ENCODE measurements around the gene RPS6KA1. TPM values are rescaled to one million over a fixed set of nuclear protein-coding genes. Genes with fewer than 3 reads are reported as not detected.

The RPS6KA1 gene
- total RNA-seq, 1 experiment from 2014 or later, result 65.5 TPM

DNA sequence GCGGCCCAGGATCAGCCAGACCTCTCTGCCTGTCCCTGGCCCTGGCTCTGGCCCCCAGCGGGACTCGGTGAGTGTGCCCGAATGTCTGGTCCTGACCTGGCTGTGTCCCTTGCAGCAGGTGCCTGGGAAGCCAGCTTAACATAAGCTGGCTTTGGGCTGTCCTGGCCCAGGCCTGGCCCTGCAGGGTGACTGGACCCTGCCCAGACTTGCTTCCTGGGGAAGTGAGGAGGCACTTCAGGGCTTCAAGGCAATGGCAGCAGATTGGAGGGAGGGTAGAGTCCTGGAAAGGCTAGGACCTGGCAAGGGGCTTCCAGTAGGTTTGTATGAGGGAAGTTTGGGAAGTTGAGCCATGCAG, 16.4 kb downstream of the RPS6KA1 start (continued):
- TF ChIP-seq, protein P1, sequence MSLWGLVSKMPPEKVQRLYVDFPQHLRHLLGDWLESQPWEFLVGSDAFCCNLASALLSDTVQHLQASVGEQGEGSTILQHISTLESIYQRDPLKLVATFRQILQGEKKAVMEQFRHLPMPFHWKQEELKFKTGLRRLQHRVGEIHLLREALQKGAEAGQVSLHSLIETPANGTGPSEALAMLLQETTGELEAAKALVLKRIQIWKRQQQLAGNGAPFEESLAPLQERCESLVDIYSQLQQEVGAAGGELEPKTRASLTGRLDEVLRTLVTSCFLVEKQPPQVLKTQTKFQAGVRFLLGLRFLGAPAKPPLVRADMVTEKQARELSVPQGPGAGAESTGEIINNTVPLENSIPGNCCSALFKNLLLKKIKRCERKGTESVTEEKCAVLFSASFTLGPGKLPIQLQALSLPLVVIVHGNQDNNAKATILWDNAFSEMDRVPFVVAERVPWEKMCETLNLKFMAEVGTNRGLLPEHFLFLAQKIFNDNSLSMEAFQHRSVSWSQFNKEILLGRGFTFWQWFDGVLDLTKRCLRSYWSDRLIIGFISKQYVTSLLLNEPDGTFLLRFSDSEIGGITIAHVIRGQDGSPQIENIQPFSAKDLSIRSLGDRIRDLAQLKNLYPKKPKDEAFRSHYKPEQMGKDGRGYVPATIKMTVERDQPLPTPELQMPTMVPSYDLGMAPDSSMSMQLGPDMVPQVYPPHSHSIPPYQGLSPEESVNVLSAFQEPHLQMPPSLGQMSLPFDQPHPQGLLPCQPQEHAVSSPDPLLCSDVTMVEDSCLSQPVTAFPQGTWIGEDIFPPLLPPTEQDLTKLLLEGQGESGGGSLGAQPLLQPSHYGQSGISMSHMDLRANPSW (CRISPR knock-in tag; conservative IDR thresholded peaks at IDR 0.05; ENCODE audit: low read depth), result no peak
- TF ChIP-seq CREM (CRISPR knock-in tag; IDR thresholded peaks at IDR 0.05) (no peak), CREB1 (CRISPR knock-in tag; IDR thresholded peaks at IDR 0.05) (no peak), GABPB1 (CRISPR knock-in tag; IDR thresholded peaks at IDR 0.05) (no peak)
- TF ChIP-seq, protein P2, sequence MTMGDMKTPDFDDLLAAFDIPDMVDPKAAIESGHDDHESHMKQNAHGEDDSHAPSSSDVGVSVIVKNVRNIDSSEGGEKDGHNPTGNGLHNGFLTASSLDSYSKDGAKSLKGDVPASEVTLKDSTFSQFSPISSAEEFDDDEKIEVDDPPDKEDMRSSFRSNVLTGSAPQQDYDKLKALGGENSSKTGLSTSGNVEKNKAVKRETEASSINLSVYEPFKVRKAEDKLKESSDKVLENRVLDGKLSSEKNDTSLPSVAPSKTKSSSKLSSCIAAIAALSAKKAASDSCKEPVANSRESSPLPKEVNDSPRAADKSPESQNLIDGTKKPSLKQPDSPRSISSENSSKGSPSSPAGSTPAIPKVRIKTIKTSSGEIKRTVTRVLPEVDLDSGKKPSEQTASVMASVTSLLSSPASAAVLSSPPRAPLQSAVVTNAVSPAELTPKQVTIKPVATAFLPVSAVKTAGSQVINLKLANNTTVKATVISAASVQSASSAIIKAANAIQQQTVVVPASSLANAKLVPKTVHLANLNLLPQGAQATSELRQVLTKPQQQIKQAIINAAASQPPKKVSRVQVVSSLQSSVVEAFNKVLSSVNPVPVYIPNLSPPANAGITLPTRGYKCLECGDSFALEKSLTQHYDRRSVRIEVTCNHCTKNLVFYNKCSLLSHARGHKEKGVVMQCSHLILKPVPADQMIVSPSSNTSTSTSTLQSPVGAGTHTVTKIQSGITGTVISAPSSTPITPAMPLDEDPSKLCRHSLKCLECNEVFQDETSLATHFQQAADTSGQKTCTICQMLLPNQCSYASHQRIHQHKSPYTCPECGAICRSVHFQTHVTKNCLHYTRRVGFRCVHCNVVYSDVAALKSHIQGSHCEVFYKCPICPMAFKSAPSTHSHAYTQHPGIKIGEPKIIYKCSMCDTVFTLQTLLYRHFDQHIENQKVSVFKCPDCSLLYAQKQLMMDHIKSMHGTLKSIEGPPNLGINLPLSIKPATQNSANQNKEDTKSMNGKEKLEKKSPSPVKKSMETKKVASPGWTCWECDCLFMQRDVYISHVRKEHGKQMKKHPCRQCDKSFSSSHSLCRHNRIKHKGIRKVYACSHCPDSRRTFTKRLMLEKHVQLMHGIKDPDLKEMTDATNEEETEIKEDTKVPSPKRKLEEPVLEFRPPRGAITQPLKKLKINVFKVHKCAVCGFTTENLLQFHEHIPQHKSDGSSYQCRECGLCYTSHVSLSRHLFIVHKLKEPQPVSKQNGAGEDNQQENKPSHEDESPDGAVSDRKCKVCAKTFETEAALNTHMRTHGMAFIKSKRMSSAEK (CRISPR knock-in tag; IDR thresholded peaks at IDR 0.05; ENCODE audit: borderline replicate concordance), result no peak

DNA sequence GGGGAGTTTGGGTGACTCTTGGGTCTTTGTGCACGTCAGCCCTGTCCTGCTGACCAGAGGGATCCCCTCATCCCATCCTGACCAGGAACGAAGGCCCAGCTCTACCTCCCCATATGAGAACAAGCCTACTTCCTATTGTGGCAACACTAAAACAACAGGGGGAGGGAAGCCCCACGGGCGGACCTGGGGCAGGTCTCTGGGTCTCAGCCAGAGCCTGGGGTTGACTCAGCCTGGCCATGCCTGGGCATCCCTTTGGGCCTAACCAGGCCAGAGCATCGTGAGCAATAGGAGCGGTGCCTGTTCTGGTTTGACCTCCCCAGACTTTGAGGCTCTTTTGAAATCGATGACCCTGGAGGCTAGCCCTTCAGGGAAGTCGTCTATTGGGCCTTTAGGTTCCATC, 16.8 kb downstream of the RPS6KA1 start:
- no peak for TF ChIP-seq CREM (CRISPR knock-in tag; IDR thresholded peaks at IDR 0.05)
- TF ChIP-seq, protein P3, sequence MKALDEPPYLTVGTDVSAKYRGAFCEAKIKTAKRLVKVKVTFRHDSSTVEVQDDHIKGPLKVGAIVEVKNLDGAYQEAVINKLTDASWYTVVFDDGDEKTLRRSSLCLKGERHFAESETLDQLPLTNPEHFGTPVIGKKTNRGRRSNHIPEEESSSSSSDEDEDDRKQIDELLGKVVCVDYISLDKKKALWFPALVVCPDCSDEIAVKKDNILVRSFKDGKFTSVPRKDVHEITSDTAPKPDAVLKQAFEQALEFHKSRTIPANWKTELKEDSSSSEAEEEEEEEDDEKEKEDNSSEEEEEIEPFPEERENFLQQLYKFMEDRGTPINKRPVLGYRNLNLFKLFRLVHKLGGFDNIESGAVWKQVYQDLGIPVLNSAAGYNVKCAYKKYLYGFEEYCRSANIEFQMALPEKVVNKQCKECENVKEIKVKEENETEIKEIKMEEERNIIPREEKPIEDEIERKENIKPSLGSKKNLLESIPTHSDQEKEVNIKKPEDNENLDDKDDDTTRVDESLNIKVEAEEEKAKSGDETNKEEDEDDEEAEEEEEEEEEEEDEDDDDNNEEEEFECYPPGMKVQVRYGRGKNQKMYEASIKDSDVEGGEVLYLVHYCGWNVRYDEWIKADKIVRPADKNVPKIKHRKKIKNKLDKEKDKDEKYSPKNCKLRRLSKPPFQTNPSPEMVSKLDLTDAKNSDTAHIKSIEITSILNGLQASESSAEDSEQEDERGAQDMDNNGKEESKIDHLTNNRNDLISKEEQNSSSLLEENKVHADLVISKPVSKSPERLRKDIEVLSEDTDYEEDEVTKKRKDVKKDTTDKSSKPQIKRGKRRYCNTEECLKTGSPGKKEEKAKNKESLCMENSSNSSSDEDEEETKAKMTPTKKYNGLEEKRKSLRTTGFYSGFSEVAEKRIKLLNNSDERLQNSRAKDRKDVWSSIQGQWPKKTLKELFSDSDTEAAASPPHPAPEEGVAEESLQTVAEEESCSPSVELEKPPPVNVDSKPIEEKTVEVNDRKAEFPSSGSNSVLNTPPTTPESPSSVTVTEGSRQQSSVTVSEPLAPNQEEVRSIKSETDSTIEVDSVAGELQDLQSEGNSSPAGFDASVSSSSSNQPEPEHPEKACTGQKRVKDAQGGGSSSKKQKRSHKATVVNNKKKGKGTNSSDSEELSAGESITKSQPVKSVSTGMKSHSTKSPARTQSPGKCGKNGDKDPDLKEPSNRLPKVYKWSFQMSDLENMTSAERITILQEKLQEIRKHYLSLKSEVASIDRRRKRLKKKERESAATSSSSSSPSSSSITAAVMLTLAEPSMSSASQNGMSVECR (CRISPR knock-in tag; IDR thresholded peaks at IDR 0.05; ENCODE audit: borderline replicate concordance), result no peak
- no peak for TF ChIP-seq ZNF671 (CRISPR knock-in tag; IDR thresholded peaks at IDR 0.05)
- TF ChIP-seq, protein P4, sequence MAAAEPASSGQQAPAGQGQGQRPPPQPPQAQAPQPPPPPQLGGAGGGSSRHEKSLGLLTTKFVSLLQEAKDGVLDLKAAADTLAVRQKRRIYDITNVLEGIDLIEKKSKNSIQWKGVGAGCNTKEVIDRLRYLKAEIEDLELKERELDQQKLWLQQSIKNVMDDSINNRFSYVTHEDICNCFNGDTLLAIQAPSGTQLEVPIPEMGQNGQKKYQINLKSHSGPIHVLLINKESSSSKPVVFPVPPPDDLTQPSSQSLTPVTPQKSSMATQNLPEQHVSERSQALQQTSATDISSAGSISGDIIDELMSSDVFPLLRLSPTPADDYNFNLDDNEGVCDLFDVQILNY (CRISPR knock-in tag; IDR thresholded peaks at IDR 0.05), result no peak
- TF ChIP-seq, protein P5, sequence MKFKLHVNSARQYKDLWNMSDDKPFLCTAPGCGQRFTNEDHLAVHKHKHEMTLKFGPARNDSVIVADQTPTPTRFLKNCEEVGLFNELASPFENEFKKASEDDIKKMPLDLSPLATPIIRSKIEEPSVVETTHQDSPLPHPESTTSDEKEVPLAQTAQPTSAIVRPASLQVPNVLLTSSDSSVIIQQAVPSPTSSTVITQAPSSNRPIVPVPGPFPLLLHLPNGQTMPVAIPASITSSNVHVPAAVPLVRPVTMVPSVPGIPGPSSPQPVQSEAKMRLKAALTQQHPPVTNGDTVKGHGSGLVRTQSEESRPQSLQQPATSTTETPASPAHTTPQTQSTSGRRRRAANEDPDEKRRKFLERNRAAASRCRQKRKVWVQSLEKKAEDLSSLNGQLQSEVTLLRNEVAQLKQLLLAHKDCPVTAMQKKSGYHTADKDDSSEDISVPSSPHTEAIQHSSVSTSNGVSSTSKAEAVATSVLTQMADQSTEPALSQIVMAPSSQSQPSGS (CRISPR knock-in tag; IDR thresholded peaks at IDR 0.05; ENCODE audit: borderline replicate concordance, low read depth), result no peak
- TF ChIP-seq, protein P6, sequence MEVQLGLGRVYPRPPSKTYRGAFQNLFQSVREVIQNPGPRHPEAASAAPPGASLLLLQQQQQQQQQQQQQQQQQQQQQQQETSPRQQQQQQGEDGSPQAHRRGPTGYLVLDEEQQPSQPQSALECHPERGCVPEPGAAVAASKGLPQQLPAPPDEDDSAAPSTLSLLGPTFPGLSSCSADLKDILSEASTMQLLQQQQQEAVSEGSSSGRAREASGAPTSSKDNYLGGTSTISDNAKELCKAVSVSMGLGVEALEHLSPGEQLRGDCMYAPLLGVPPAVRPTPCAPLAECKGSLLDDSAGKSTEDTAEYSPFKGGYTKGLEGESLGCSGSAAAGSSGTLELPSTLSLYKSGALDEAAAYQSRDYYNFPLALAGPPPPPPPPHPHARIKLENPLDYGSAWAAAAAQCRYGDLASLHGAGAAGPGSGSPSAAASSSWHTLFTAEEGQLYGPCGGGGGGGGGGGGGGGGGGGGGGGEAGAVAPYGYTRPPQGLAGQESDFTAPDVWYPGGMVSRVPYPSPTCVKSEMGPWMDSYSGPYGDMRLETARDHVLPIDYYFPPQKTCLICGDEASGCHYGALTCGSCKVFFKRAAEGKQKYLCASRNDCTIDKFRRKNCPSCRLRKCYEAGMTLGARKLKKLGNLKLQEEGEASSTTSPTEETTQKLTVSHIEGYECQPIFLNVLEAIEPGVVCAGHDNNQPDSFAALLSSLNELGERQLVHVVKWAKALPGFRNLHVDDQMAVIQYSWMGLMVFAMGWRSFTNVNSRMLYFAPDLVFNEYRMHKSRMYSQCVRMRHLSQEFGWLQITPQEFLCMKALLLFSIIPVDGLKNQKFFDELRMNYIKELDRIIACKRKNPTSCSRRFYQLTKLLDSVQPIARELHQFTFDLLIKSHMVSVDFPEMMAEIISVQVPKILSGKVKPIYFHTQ (CRISPR knock-in tag; IDR thresholded peaks at IDR 0.05), result no peak
- no peak for TF ChIP-seq SOX15 (CRISPR knock-in tag; IDR thresholded peaks at IDR 0.05)
- no peak for TF ChIP-seq PRRX2 (CRISPR knock-in tag; IDR thresholded peaks at IDR 0.05)
- no peak for TF ChIP-seq FOXJ3 (CRISPR knock-in tag; IDR thresholded peaks at IDR 0.05; ENCODE audit: borderline replicate concordance)
- TF ChIP-seq ZNF232 (CRISPR knock-in tag; IDR thresholded peaks at IDR 0.05), result no peak
- no peak for TF ChIP-seq ZNF138 (CRISPR knock-in tag; conservative IDR thresholded peaks at IDR 0.05)
- TF ChIP-seq, protein P7, sequence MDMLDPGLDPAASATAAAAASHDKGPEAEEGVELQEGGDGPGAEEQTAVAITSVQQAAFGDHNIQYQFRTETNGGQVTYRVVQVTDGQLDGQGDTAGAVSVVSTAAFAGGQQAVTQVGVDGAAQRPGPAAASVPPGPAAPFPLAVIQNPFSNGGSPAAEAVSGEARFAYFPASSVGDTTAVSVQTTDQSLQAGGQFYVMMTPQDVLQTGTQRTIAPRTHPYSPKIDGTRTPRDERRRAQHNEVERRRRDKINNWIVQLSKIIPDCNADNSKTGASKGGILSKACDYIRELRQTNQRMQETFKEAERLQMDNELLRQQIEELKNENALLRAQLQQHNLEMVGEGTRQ (CRISPR knock-in tag; IDR thresholded peaks at IDR 0.05), result no peak
- TF ChIP-seq IRF2 (CRISPR knock-in tag; IDR thresholded peaks at IDR 0.05; ENCODE audit: borderline replicate concordance, low read depth), result no peak
- TF ChIP-seq NFE2L1 (CRISPR knock-in tag; IDR thresholded peaks at IDR 0.05), result no peak
- DNase-seq (ENCODE audit: low spot score) (no peak), ATAC-seq (no peak)
- no peak overlapping the region for H3K27ac Mint-ChIP-seq
- peaks cover 17% of the 10 kb centered on the region for H3K36me3 Mint-ChIP-seq
- no peak overlapping the region for H3K4me3 Mint-ChIP-seq
- peaks cover 17% of the 10 kb centered on the region for H3K4me1 Mint-ChIP-seq
- POLR2A ChIA-PET, result no interaction called here
- CTCF ChIA-PET, result no interaction called here
- no peaks in the 10 kb centered on the region for H3K27me3 Mint-ChIP-seq (ENCODE audit: low read depth)
- no peaks in the 10 kb centered on the region for H3K9me3 Mint-ChIP-seq

All from WTC11 (cell line).